Measurements from ENCODE around the gene SLC43A1.
A peak's percentile ranks its signal among the peaks of the same experiment; 100 is the strongest.

SLC43A1 gene

GRCh38 chr11:57481915-57482781 lies 33.4 kb downstream of the SLC43A1 start:
- Histone ChIP-seq H3K27me3 (ENCODE audit: insufficient read depth, low read length) (peaks cover 55% of the 10 kb centered on the region), H3K9me3 (ENCODE audit: insufficient read depth, low read depth, low read length) (no peaks in the 10 kb centered on the region), H3K36me3 (ENCODE audit: insufficient read depth, low read depth, low read length) (peaks cover 7% of the 10 kb centered on the region), H3K9ac (ENCODE audit: low read depth, low read length) (peak overlapping the region; percentile 60; the same call in 1 of the 2 replicates), H3K4me1 (ENCODE audit: insufficient read depth, low read length) (peaks cover 6% of the 10 kb centered on the region; the same call in 1 of the 2 replicates), H3K27ac (ENCODE audit: low read length) (no peak overlapping the region), H3K4me3 (ENCODE audit: low read length) (peak overlapping the region; percentile 77)

- Histone ChIP-seq H3K9me3 (ENCODE audit: insufficient read depth, low read depth, low read length) (no peaks in the 10 kb centered on the region), H3K9ac (ENCODE audit: low read depth, low read length) (no peak overlapping the region), H3K27me3 (ENCODE audit: insufficient read depth, low read length) (peaks cover 63% of the 10 kb centered on the region), H3K36me3 (ENCODE audit: insufficient read depth, low read depth, low read length) (peaks cover 7% of the 10 kb centered on the region), H3K27ac (ENCODE audit: low read length) (no peak overlapping the region), H3K4me1 (ENCODE audit: insufficient read depth, low read length) (peaks cover 6% of the 10 kb centered on the region; the same call in 1 of the 2 replicates), H3K4me3 (ENCODE audit: low read length) (no peak overlapping the region)
Measured at GRCh38 chr11:57481315-57481714, 34.2 kb downstream of the SLC43A1 start.

- H3K4me1 ChIP-seq (ENCODE audit: insufficient read depth, low read length) = peaks cover 6% of the 10 kb centered on the region; the same call in 1 of the 2 replicates
- H3K4me3 ChIP-seq (ENCODE audit: low read length) = no peak overlapping the region
- H3K36me3 ChIP-seq (ENCODE audit: insufficient read depth, low read depth, low read length) = peaks cover 2% of the 10 kb centered on the region
- no peaks in the 10 kb centered on the region for H3K9me3 ChIP-seq (ENCODE audit: insufficient read depth, low read depth, low read length)
- H3K27ac ChIP-seq (ENCODE audit: low read length) = no peak overlapping the region
- no peak overlapping the region for H3K9ac ChIP-seq (ENCODE audit: low read depth, low read length)
- H3K27me3 ChIP-seq (ENCODE audit: insufficient read depth, low read length) = peaks cover 71% of the 10 kb centered on the region
Measured at GRCh38 chr11:57480409-57481137, 34.9 kb downstream of the SLC43A1 start.

- Histone ChIP-seq H3K27me3 (ENCODE audit: insufficient read depth, low read length) (peaks cover 77% of the 10 kb centered on the region), H3K9me3 (ENCODE audit: insufficient read depth, low read depth, low read length) (no peaks in the 10 kb centered on the region), H3K4me1 (ENCODE audit: insufficient read depth, low read length) (peaks cover 6% of the 10 kb centered on the region; the same call in 1 of the 2 replicates)
Measured at GRCh38 chr11:57479911-57480310, 35.6 kb downstream of the SLC43A1 start.

GRCh38 chr11:57479021-57479663 lies 36.4 kb downstream of the SLC43A1 start:
- H3K27me3 ChIP-seq (ENCODE audit: insufficient read depth, low read length) = peaks cover 82% of the 10 kb centered on the region

More at GRCh38 chr11:57479911-57480310, 35.6 kb downstream of the SLC43A1 start:
- no peak overlapping the region for H3K27ac ChIP-seq (ENCODE audit: low read length)
- H3K4me3 ChIP-seq (ENCODE audit: low read length) = no peak overlapping the region
- H3K36me3 ChIP-seq (ENCODE audit: insufficient read depth, low read depth, low read length) = no peaks in the 10 kb centered on the region; the same call in 1 of the 2 replicates
- H3K9ac ChIP-seq (ENCODE audit: low read depth, low read length) = no peak overlapping the region

GRCh38 chr11:57477507-57478189 lies 37.9 kb downstream of the SLC43A1 start:
- no peaks in the 10 kb centered on the region for H3K9me3 ChIP-seq (ENCODE audit: insufficient read depth, low read depth, low read length)
- peaks cover 18% of the 10 kb centered on the region; the same call in 1 of the 2 replicates for H3K4me1 ChIP-seq (ENCODE audit: insufficient read depth, low read length)
- H3K27me3 ChIP-seq (ENCODE audit: insufficient read depth, low read length) = peaks cover 71% of the 10 kb centered on the region
- H3K36me3 ChIP-seq (ENCODE audit: insufficient read depth, low read depth, low read length) = no peaks in the 10 kb centered on the region
- H3K9ac ChIP-seq (ENCODE audit: low read depth, low read length) = no peak overlapping the region
- H3K4me3 ChIP-seq (ENCODE audit: low read length) = no peak overlapping the region
- no peak overlapping the region for H3K27ac ChIP-seq (ENCODE audit: low read length)

More at GRCh38 chr11:57479021-57479663, 36.4 kb downstream of the SLC43A1 start:
- Histone ChIP-seq H3K4me1 (ENCODE audit: insufficient read depth, low read length) (peaks cover 12% of the 10 kb centered on the region; the same call in 1 of the 2 replicates), H3K4me3 (ENCODE audit: low read length) (no peak overlapping the region), H3K9me3 (ENCODE audit: insufficient read depth, low read depth, low read length) (no peaks in the 10 kb centered on the region), H3K27ac (ENCODE audit: low read length) (no peak overlapping the region), H3K36me3 (ENCODE audit: insufficient read depth, low read depth, low read length) (no peaks in the 10 kb centered on the region), H3K9ac (ENCODE audit: low read depth, low read length) (no peak overlapping the region)

GRCh38 chr11:57476757-57477506 lies 38.6 kb downstream of the SLC43A1 start:
- H3K4me3 ChIP-seq (ENCODE audit: low read length) = peak overlapping the region; percentile 57
- no peak overlapping the region for H3K27ac ChIP-seq (ENCODE audit: low read length)
- H3K9me3 ChIP-seq (ENCODE audit: insufficient read depth, low read depth, low read length) = no peaks in the 10 kb centered on the region
- H3K36me3 ChIP-seq (ENCODE audit: insufficient read depth, low read depth, low read length) = no peaks in the 10 kb centered on the region
- H3K9ac ChIP-seq (ENCODE audit: low read depth, low read length) = no peak overlapping the region; the same call in 1 of the 2 replicates
- H3K27me3 ChIP-seq (ENCODE audit: insufficient read depth, low read length) = peaks cover 63% of the 10 kb centered on the region
- H3K4me1 ChIP-seq (ENCODE audit: insufficient read depth, low read length) = peaks cover 17% of the 10 kb centered on the region; the same call in 1 of the 2 replicates

GRCh38 chr11:57476047-57476756 lies 39.3 kb downstream of the SLC43A1 start:
- H3K9ac ChIP-seq (ENCODE audit: low read depth, low read length) = no peak overlapping the region; the same call in 1 of the 2 replicates
- H3K27ac ChIP-seq (ENCODE audit: low read length) = no peak overlapping the region
- no peaks in the 10 kb centered on the region for H3K9me3 ChIP-seq (ENCODE audit: insufficient read depth, low read depth, low read length)
- H3K4me1 ChIP-seq (ENCODE audit: insufficient read depth, low read length) = peaks cover 14% of the 10 kb centered on the region; the same call in 1 of the 2 replicates
- no peaks in the 10 kb centered on the region; the same call in 1 of the 2 replicates for H3K36me3 ChIP-seq (ENCODE audit: insufficient read depth, low read depth, low read length)
- peaks cover 56% of the 10 kb centered on the region for H3K27me3 ChIP-seq (ENCODE audit: insufficient read depth, low read length)
- H3K4me3 ChIP-seq (ENCODE audit: low read length) = peak overlapping the region; percentile 57; the same call in 1 of the 2 replicates

GRCh38 chr11:57475671-57476046 lies 39.8 kb downstream of the SLC43A1 start:
- peaks cover 14% of the 10 kb centered on the region; the same call in 1 of the 2 replicates for H3K4me1 ChIP-seq (ENCODE audit: insufficient read depth, low read length)
- H3K27me3 ChIP-seq (ENCODE audit: insufficient read depth, low read length) = peaks cover 51% of the 10 kb centered on the region
- no peak overlapping the region; the same call in 1 of the 2 replicates for H3K9ac ChIP-seq (ENCODE audit: low read depth, low read length)
- no peak overlapping the region for H3K27ac ChIP-seq (ENCODE audit: low read length)
- no peaks in the 10 kb centered on the region for H3K9me3 ChIP-seq (ENCODE audit: insufficient read depth, low read depth, low read length)
- peak overlapping the region; percentile 57; the same call in 1 of the 2 replicates for H3K4me3 ChIP-seq (ENCODE audit: low read length)
- no peaks in the 10 kb centered on the region; the same call in 1 of the 2 replicates for H3K36me3 ChIP-seq (ENCODE audit: insufficient read depth, low read depth, low read length)

GRCh38 chr11:57475191-57475590 lies 40.3 kb downstream of the SLC43A1 start:
- no peak overlapping the region for H3K27ac ChIP-seq (ENCODE audit: low read length)
- peaks cover 14% of the 10 kb centered on the region; the same call in 1 of the 2 replicates for H3K4me1 ChIP-seq (ENCODE audit: insufficient read depth, low read length)
- peaks cover 48% of the 10 kb centered on the region for H3K27me3 ChIP-seq (ENCODE audit: insufficient read depth, low read length)
- H3K9ac ChIP-seq (ENCODE audit: low read depth, low read length) = no peak overlapping the region
- H3K36me3 ChIP-seq (ENCODE audit: insufficient read depth, low read depth, low read length) = no peaks in the 10 kb centered on the region; the same call in 1 of the 2 replicates
- H3K4me3 ChIP-seq (ENCODE audit: low read length) = no peak overlapping the region
- no peaks in the 10 kb centered on the region for H3K9me3 ChIP-seq (ENCODE audit: insufficient read depth, low read depth, low read length)
